ENCODE data around the gene XXYLT1. TPM values are rescaled to one million over a fixed set of nuclear protein-coding genes. Genes with fewer than 3 reads are reported as not detected.

Gene XXYLT1
- total and polyA plus RNA-seq, 2 of the 8 experiments (the other 6 are each of a cell fraction or from before 2014, with no cell fraction given), result 18.9 to 23.8 TPM

DNA sequence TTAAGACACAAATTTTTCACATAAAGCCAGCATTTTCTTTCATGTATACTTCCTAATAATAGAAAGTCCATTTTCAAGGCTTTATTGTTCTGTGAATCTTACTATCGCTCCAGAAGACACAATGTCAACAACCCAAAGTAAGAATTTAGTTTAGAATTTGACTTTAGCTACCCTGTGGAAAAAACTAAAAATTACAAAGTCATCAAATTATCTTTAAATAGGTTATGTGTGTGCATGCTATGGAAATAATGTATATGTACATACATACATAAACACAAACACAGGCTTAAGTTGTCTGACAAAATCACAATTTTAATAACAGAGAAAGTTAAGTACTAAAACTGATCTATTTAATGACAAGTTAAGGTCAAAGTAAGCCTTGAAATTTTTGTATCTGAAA is 20.2 kb upstream of the XXYLT1 start:
- CTCF ChIA-PET (ENCODE audit: partially characterized antibody), result interaction anchor here (1.0 to 1.5 kb wide), 3 partner anchors 14 to 231 kb away, joined by 3 read pairs; no protein-coding TSS in a partner anchor
- Histone ChIP-seq H3K4ac (replicated peaks; ENCODE audit: insufficient read length, low read depth, low read length) (no peak overlapping the region), H3K79me1 (ENCODE audit: low read depth, low read length) (no peaks in the 10 kb centered on the region), H3K4me1 (replicated peaks in 1 of 4; ENCODE audit: control insufficient read depth in 3 of 4, insufficient read depth in 4 of 4, low read length in 3 of 4) (no peaks in the 10 kb centered on the region), H4K8ac (ENCODE audit: extremely low read depth, insufficient read depth, low read length) (no peak overlapping the region), H3K14ac (ENCODE audit: insufficient read length) (no peak overlapping the region), H3K27me3 (replicated peaks in 1 of 4; ENCODE audit: control insufficient read depth in 3 of 4, extremely low read depth in 1 of 4, insufficient read depth in 3 of 4, low read length in 3 of 4) (no peaks in the 10 kb centered on the region), H2BK12ac (ENCODE audit: low read depth, low read length) (no peak overlapping the region), H3K9me3 (ENCODE audit: insufficient read depth in 2 of 2, low read depth in 1 of 2, low read length in 1 of 2) (no peaks in the 10 kb centered on the region), H2BK120ac (replicated peaks; ENCODE audit: low read depth, low read length) (no peak overlapping the region), H4K20me1 (replicated peaks in 1 of 2; ENCODE audit: control insufficient read depth in 1 of 2, insufficient read depth in 2 of 2, low read length in 2 of 2) (no peaks in the 10 kb centered on the region), H3K36me3 (ENCODE audit: control insufficient read depth in 2 of 4, insufficient read depth in 4 of 4, low read length in 3 of 4) (peaks cover 0 to 10% (median 3%) of the 10 kb centered on the region in 4 experiments; a peak in 3 of 8 replicates), H2AFZ (ENCODE audit: low read length) (no peak overlapping the region), H3K56ac (replicated peaks; ENCODE audit: insufficient read length, low read depth, low read length) (no peak overlapping the region), H4K5ac (ENCODE audit: insufficient read length, low read depth, low read length) (no peak overlapping the region), H3K4me2 (ENCODE audit: insufficient read depth in 1 of 2, low read depth in 2 of 2, low read length in 2 of 2) (no peak overlapping the region), H3K4me3 (ENCODE audit: extremely low read depth in 1 of 4, insufficient read depth in 2 of 4, low read depth in 3 of 4, low read length in 4 of 4) (no peak overlapping the region), H2BK5ac (ENCODE audit: low read depth, low read length) (no peak overlapping the region), H3K79me2 (ENCODE audit: control insufficient read depth in 1 of 2, insufficient read depth in 2 of 2, low read length in 2 of 2) (no peaks in the 10 kb centered on the region), H4K91ac (replicated peaks; ENCODE audit: insufficient read length, low read length) (no peak overlapping the region), H3K18ac (ENCODE audit: extremely low read depth, low read length) (no peak overlapping the region), H2BK15ac (ENCODE audit: low read length) (no peak overlapping the region), H3K9ac (replicated peaks in 1 of 4; ENCODE audit: extremely low read depth in 1 of 4, low read depth in 3 of 4, low read length in 3 of 4) (no peak overlapping the region), H2AK5ac (ENCODE audit: low read depth, low read length) (no peak overlapping the region), H2BK20ac (ENCODE audit: low read length) (no peak overlapping the region), H3K27ac (ENCODE audit: low read depth, low read length) (no peak overlapping the region), H3K23ac (ENCODE audit: insufficient read length) (no peak overlapping the region), H3K23me2 (ENCODE audit: low read depth, low read length) (no peaks in the 10 kb centered on the region)
- POLR2A ChIA-PET (ENCODE audit: partially characterized antibody), result interaction anchor here (1.5 kb wide), 1 partner anchor 20 kb away, joined by 4 read pairs; the partner anchor contains the start of gene XXYLT1
- TF ChIP-seq CBX5 (IDR thresholded peaks at IDR 0.05; ENCODE audit: low read depth, low read length) (no peak), BCL11A (IDR thresholded peaks at IDR 0.05; ENCODE audit: low read depth in 2 of 2, low read length in 2 of 2) (no peak), RFX5 (IDR thresholded peaks at IDR 0.05; ENCODE audit: borderline replicate concordance, low read depth, low read length) (no peak), POU5F1 (IDR thresholded peaks at IDR 0.05; ENCODE audit: low read depth, low read length) (no peak), RNF2 (IDR thresholded peaks at IDR 0.05; ENCODE audit: borderline replicate concordance, low read depth, low read length, missing control alignments, poor library complexity, severe bottlenecking) (no peak), SP2 (IDR thresholded peaks at IDR 0.05; ENCODE audit: low read length) (no peak), FOSL1 (IDR thresholded peaks at IDR 0.05; ENCODE audit: insufficient read depth, low read depth, low read length) (no peak), CHD1 (IDR thresholded peaks at IDR 0.05; ENCODE audit: low read depth, low read length) (no peak)
- TF ChIP-seq, protein P1, sequence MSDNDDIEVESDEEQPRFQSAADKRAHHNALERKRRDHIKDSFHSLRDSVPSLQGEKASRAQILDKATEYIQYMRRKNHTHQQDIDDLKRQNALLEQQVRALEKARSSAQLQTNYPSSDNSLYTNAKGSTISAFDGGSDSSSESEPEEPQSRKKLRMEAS (IDR thresholded peaks at IDR 0.05), result no peak
- DNase-seq (ENCODE audit: low read depth in 1 of 2, low spot score in 2 of 2) (no peak), FAIRE-seq (no peak)
- 91% methylated on average over 1 of the region's 1 CpG; no CpG with 5 or more reads in 1 of the 2 experiments for WGBS, 2 experiments (ENCODE audit: extremely low coverage in 1 of 2, insufficient coverage in 1 of 2, insufficient read length in 1 of 2, insufficient replicate concordance in 2 of 2, low coverage in 1 of 2, low lambda C conversion rate in 2 of 2, missing lambda C conversion rate in 1 of 2)
